Measurements from ENCODE around the gene BCR. TPM values are rescaled to one million over a fixed set of nuclear protein-coding genes. Genes with fewer than 3 reads are reported as not detected.

Gene BCR
- total RNA-seq, 1 experiment from 2014 or later = 10.2 TPM

- no peak for DNase-seq (ENCODE audit: low read depth)
Observed at GRCh38 chr22:23258826-23259170, 78.5 kb downstream of the BCR start.

- DNase-seq (ENCODE audit: low read depth) = no peak
Observed at GRCh38 chr22:23259916-23260644, 79.8 kb downstream of the BCR start.

- DNase-seq (ENCODE audit: low read depth) = no peak
Observed at GRCh38 chr22:23260645-23261581, 80.6 kb downstream of the BCR start.

GRCh38 chr22:23261900-23262450 is 81.7 kb downstream of the BCR start:
- DNase-seq (ENCODE audit: low read depth) = no peak

GRCh38 chr22:23262518-23263332 is 82.4 kb downstream of the BCR start:
- no peak for DNase-seq (ENCODE audit: low read depth)

GRCh38 chr22:23263651-23264555 is 83.6 kb downstream of the BCR start:
- no peak for DNase-seq (ENCODE audit: low read depth)

- no peak for DNase-seq (ENCODE audit: low read depth)
Observed at GRCh38 chr22:23264610-23265367, 84.5 kb downstream of the BCR start.

GRCh38 chr22:23265368-23265700 is 85.0 kb downstream of the BCR start:
- no peak for DNase-seq (ENCODE audit: low read depth)

GRCh38 chr22:23266780-23267179 is 86.5 kb downstream of the BCR start:
- no peak for DNase-seq (ENCODE audit: low read depth)

- no peak for DNase-seq (ENCODE audit: low read depth)
Observed at GRCh38 chr22:23267226-23268043, 87.1 kb downstream of the BCR start.

- DNase-seq (ENCODE audit: low read depth) = no peak
Observed at GRCh38 chr22:23268139-23268712, 87.9 kb downstream of the BCR start.

GRCh38 chr22:23268877-23269276 is 88.6 kb downstream of the BCR start:
- no peak for DNase-seq (ENCODE audit: low read depth)

GRCh38 chr22:23269441-23270211 is 89.3 kb downstream of the BCR start:
- DNase-seq (ENCODE audit: low read depth) = no peak

GRCh38 chr22:23270212-23270733 is 90.0 kb downstream of the BCR start:
- DNase-seq (ENCODE audit: low read depth) = no peak

- DNase-seq (ENCODE audit: low read depth) = no peak
Observed at GRCh38 chr22:23270798-23271596, 90.7 kb downstream of the BCR start.

GRCh38 chr22:23271597-23271908 is 91.2 kb downstream of the BCR start:
- DNase-seq (ENCODE audit: low read depth) = no peak

- DNase-seq (ENCODE audit: low read depth) = no peak
Observed at GRCh38 chr22:23272371-23272770, 92.1 kb downstream of the BCR start.
